Heart right ventricle (tissue), 16 donors: ENCODE results near the gene ZMYND19. TPM values are rescaled to one million over a fixed set of nuclear protein-coding genes. Genes with fewer than 3 reads are reported as not detected.
A peak's percentile ranks its signal among the peaks of the same experiment; 100 is the strongest.

Experiments used
- ATAC-seq, 8 donors: fragments of 200-7000 bp; cut with Tn5 transposase; one replicate each; pipeline ENCODE4 v1.9.1; 2020; ENCODE audit warnings: mild to moderate bottlenecking in 8 of 8, moderate library complexity in 8 of 8, moderate number of reproducible peaks in 1 of 8
- DNase-seq, 2 donors: peaks; one replicate each; pipeline ENCODE4 v3.0.0-alpha.2; 2020
- H3K27ac ChIP-seq, 10 donors: fragments of 200-600 bp; sonication (generic) in 2 of 10; one replicate each; pipeline versions ENCODE4 v1.5.0 to v1.8.0; 2020 to 2022; ENCODE audit warnings: mild to moderate bottlenecking in 3 of 10
- H3K27me3 ChIP-seq, 7 donors: fragments of 200-600 bp; one replicate each; pipeline ENCODE4 v1.8.0; 2021 to 2022; ENCODE audit warnings: mild to moderate bottlenecking in 2 of 7
- H3K36me3 ChIP-seq, 9 donors: fragments of 200-600 bp; sonication (generic) in 1 of 9; one replicate each; pipeline versions ENCODE4 v1.5.0 to v1.8.0; 2020 to 2022; ENCODE audit warnings: mild to moderate bottlenecking in 2 of 9
- H3K4me1 ChIP-seq, 9 donors: fragments of 200-600 bp; sonication (generic) in 1 of 9; one replicate each; pipeline versions ENCODE4 v1.5.0 to v1.8.0; 2020 to 2022; ENCODE audit warnings: mild to moderate bottlenecking in 4 of 9
- H3K4me3 ChIP-seq, 10 donors: fragments of 200-600 bp; sonication (generic) in 2 of 10; one replicate each; pipeline versions ENCODE4 v1.5.0 to v1.8.0; 2020 to 2022; ENCODE audit warnings: mild to moderate bottlenecking in 7 of 10, moderate library complexity in 2 of 10
- H3K9me3 ChIP-seq, 11 donors: fragments of 200-600 bp in 10 of 11; sonication (generic) in 2 of 11; one replicate each; pipeline versions ENCODE4 v1.5.0 to v1.8.0; 2013 to 2022; ENCODE audit warnings: mild to moderate bottlenecking in 2 of 11, control low read depth in 1 of 11, moderate library complexity in 1 of 11
- WGBS, 2 donors: extraction: QIAGEN DNeasy Blood & Tissue Kit; methylation state at CpG; one replicate each; pipeline ENCODE4 v1.1.7; 2013; ENCODE audit warnings: inconsistent platforms in 1 of 2; 5-methylcytosine and 5-hydroxymethylcytosine counted together
- intact Hi-C, 10 donors: fragments of 100-400 bp; cut with DNase I; formaldehyde crosslinking; loops; one replicate each; pipeline versions ENCODE4 v1.11.1 to v1.14.2; 2022
- polyA plus RNA-seq, 2 donors: library from polyadenylated mRNA; stranded (reverse); fragments of 200-250 nt; gene quantifications; one replicate each; pipeline ENCODE4 v1.2.3, GENCODE V29; 2013
- total RNA-seq, 10 donors: library from RNA; stranded (reverse); fragmentation: NEBNext Ultra II Directional in 3 of 10; extraction: Animal tissue kit (Norgen Biotek cat#: 25700) in 3 of 10; gene quantifications; one replicate each; pipeline versions ENCODE4 v1.2.1 to v1.2.4, GENCODE V29; 2021 to 2023
- TF ChIP-seq, protein P1 (sequence below), 9 donors: fragments of 200-600 bp; sonication (generic) in 2 of 9; IDR thresholded peaks; one replicate each; pipeline versions ENCODE4 v1.5.0 to v1.8.0; 2021 to 2022; ENCODE audit warnings: antibody characterized with exemption in 9 of 9, mild to moderate bottlenecking in 5 of 9, moderate library complexity in 1 of 9
- donor health status: Arrhythmogenic right ventricular cardiomyopathy.
- donor health status: ischemic (EF 13 %, LVEDD 7.1; RV severe dilation, severe dysfunction).
- donor health status: healthy with polysubstance abuse.
- donor health status: DM: no; HTN: yes; CAD: no.
- donor health status: DM: no; HTN: no; CAD: no.
- donor health status: ischemic (EF 25% LVEDD 6.9; RV normal size, moderate dysfunction).
- donor health status: ischemic (EF 25% LVEDD 5.7; RV mildly dilated, moderate dysfunction).
- donor health status: healthy.
- donor health status: DM: yes; HTN: yes; CAD: no.
- donor health status: Ischemic cardiomyopathy.
- donor health status: ischemic (EF 35%, LVEDD 5.7; RV mildly dilated, moderate dysfunction).
- donor health status: nonischemic (EF 11% LVEDD 7.7; RV severe dilation, severe dysfunction).
- donor health status: DM: yes; HTN: yes; CAD: no.
- donor health status: PGD.
- donor health status: ischemic (EF 29% LVEDD 5.4; RV normal size, mild dysfunction).
- donor health status: nonischemic (EF 23%, LVEDD 6.1; RV moderate dilation, normal function).

The ZMYND19 gene
- total and polyA plus RNA-seq, 12 donors, result 8.0 to 22.3 (median 9.2) TPM

DNA sequence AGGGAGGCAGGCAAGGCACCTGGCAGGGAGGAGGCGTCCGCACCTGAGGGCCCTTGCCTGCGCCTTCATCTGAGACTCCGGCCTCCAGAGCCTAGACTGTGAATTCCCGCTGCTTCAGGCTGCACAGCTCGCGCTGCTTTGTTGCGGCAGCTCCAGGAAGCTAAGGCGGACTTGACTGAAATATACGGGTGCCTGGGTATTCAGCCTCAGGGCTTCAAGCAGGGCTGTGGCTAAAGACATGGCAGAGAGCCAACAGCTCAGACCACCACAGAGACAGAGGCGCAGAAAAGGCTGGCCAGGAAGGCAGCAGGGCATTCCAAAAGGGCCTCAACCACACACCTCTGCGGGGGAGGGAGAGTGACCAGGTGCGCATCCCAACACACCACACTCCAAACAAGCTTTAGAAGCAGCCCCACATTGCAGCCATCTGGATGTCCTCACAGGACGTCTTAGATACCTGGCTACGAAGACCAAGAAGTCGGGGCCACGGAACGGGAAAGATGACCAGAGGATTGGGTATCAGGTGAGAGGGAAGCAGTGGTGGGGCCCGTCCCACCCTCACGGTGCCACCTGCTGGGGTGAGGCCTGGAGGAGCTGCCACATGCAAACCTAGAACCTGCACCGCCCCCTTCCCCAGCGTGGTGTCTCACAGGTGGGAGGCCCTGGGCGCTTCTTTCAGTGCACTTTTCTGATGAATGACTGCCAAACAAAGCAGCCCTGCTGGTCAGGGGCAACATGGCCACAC is 9.9 kb downstream of the ZMYND19 start:
- H3K4me1 ChIP-seq, result peaks cover 10 to 46% (median 36%) of the 10 kb centered on the region in 9 donors

GRCh38 chr9:137579259-137579604 is 11.1 kb downstream of the ZMYND19 start:
- Histone ChIP-seq H3K27me3 (no peaks in the 10 kb centered on the region), H3K4me1 (peaks cover 15 to 58% (median 43%) of the 10 kb centered on the region in 9 donors), H3K4me3 (peak overlapping the region; percentile 83 to 98 (median 93)), H3K9me3 (no peaks in the 10 kb centered on the region), H3K36me3 (peaks cover 0 to 59% (median 19%) of the 10 kb centered on the region in 9 donors), H3K27ac (peak overlapping the region; percentile 17 to 91 (median 90))
- TF ChIP-seq, protein P1, sequence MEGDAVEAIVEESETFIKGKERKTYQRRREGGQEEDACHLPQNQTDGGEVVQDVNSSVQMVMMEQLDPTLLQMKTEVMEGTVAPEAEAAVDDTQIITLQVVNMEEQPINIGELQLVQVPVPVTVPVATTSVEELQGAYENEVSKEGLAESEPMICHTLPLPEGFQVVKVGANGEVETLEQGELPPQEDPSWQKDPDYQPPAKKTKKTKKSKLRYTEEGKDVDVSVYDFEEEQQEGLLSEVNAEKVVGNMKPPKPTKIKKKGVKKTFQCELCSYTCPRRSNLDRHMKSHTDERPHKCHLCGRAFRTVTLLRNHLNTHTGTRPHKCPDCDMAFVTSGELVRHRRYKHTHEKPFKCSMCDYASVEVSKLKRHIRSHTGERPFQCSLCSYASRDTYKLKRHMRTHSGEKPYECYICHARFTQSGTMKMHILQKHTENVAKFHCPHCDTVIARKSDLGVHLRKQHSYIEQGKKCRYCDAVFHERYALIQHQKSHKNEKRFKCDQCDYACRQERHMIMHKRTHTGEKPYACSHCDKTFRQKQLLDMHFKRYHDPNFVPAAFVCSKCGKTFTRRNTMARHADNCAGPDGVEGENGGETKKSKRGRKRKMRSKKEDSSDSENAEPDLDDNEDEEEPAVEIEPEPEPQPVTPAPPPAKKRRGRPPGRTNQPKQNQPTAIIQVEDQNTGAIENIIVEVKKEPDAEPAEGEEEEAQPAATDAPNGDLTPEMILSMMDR (IDR thresholded peaks at IDR 0.05), result no peak
- ATAC-seq (peak in 1 of 8 donors; percentile 36), DNase-seq (no peak)
- WGBS, 2 donors, result 25 to 32% methylated on average over 19 of the region's 19 CpGs
- intact Hi-C loops, result loop anchor here in 2 of 10 donors (2.0 kb wide), 1 partner anchor 26 kb away; the partner anchor contains the start of gene ARRDC1 (in 2 of the 2)

More for the DNA sequence above, 9.9 kb downstream of the ZMYND19 start:
- Histone ChIP-seq H3K27ac (no peak overlapping the region), H3K36me3 (peaks cover 0 to 59% (median 12%) of the 10 kb centered on the region in 9 donors), H3K27me3 (no peaks in the 10 kb centered on the region), H3K4me3 (no peak overlapping the region), H3K9me3 (no peaks in the 10 kb centered on the region)
- 90 to 91% methylated on average over 23 of the region's 23 CpGs for WGBS, 2 donors
- intact Hi-C loops, result no loop called here
- ATAC-seq (no peak), DNase-seq (no peak)
- TF ChIP-seq, protein P1 (IDR thresholded peaks at IDR 0.05), result no peak

- Histone ChIP-seq H3K36me3 (peaks cover 0 to 59% (median 25%) of the 10 kb centered on the region in 9 donors), H3K9me3 (no peaks in the 10 kb centered on the region), H3K4me3 (peak within 1 kb of the TSS; percentile 83 to 98 (median 93)), H3K4me1 (peaks cover 15 to 60% (median 43%) of the 10 kb centered on the region in 9 donors), H3K27ac (peak within 1 kb of the TSS; percentile 28 to 91 (median 90)), H3K27me3 (no peaks in the 10 kb centered on the region)
- WGBS, 2 donors, result 1% methylated on average over 81 to 82 of the region's 82 CpGs
- ATAC-seq (peak; percentile 91 to 98 (median 95)), DNase-seq (peak; percentile 97 to 99)
- TF ChIP-seq, protein P1 (IDR thresholded peaks at IDR 0.05), result peak; percentile 91 to 100 (median 97)
- intact Hi-C loops, result loop anchor here in 2 of 10 donors (2.0 kb wide), 1 partner anchor 26 kb away; the partner anchor contains the start of gene ARRDC1 (in 2 of the 2)
These were observed 11.6 kb downstream of the ZMYND19 start, which contains the start of gene DPH7 for GRCh38 chr9:137578518-137579258. DPH7 (minus strand) TSS chr9:137578925; CDS start chr9:137578777, 148 bp downstream.
